Measurements from ENCODE around the gene IRF8. TPM values are rescaled to one million over a fixed set of nuclear protein-coding genes. Genes with fewer than 3 reads are reported as not detected.

IRF8 gene
- total RNA-seq, 1 donor from 2014 or later = 2.0 TPM

- no peak for DNase-seq (ENCODE audit: low spot score, unreplicated experiment)
- peaks cover 2% of the 10 kb centered on the region for H3K36me3 Mint-ChIP-seq (ENCODE audit: insufficient read depth)
- peaks cover 5% of the 10 kb centered on the region for H3K27me3 Mint-ChIP-seq
- peaks cover 5% of the 10 kb centered on the region for H3K4me1 Mint-ChIP-seq (ENCODE audit: low read depth)
- no peaks in the 10 kb centered on the region for H3K9me3 Mint-ChIP-seq (ENCODE audit: low read depth)
- H3K4me3 Mint-ChIP-seq (ENCODE audit: low read depth) = no peak overlapping the region
- H3K27ac Mint-ChIP-seq = no peak overlapping the region
- no peak for TF ChIP-seq CTCF (IDR thresholded peaks at IDR 0.05; ENCODE audit: unreplicated experiment)
These were observed 17.4 kb downstream of the IRF8 start for GRCh38 chr16:85916141-85916890.

GRCh38 chr16:85917012-85917411, 18.1 kb downstream of the IRF8 start:
- TF ChIP-seq CTCF (IDR thresholded peaks at IDR 0.05; ENCODE audit: unreplicated experiment) = peak; percentile 25
- Mint-ChIP-seq H3K4me1 (ENCODE audit: low read depth) (peaks cover 5% of the 10 kb centered on the region), H3K27me3 (peaks cover 3% of the 10 kb centered on the region), H3K4me3 (ENCODE audit: low read depth) (no peak overlapping the region), H3K9me3 (ENCODE audit: low read depth) (no peaks in the 10 kb centered on the region), H3K36me3 (ENCODE audit: insufficient read depth) (peaks cover 2% of the 10 kb centered on the region), H3K27ac (no peak overlapping the region)
- DNase-seq (ENCODE audit: low spot score, unreplicated experiment) = no peak

GRCh38 chr16:85917959-85918358, 19.0 kb downstream of the IRF8 start:
- H3K27me3 Mint-ChIP-seq = no peaks in the 10 kb centered on the region
- no peak for DNase-seq (ENCODE audit: low spot score, unreplicated experiment)
- no peak overlapping the region for H3K27ac Mint-ChIP-seq
- H3K4me1 Mint-ChIP-seq (ENCODE audit: low read depth) = peaks cover 5% of the 10 kb centered on the region
- no peak overlapping the region for H3K4me3 Mint-ChIP-seq (ENCODE audit: low read depth)
- no peak for TF ChIP-seq CTCF (IDR thresholded peaks at IDR 0.05; ENCODE audit: unreplicated experiment)
- peaks cover 2% of the 10 kb centered on the region for H3K36me3 Mint-ChIP-seq (ENCODE audit: insufficient read depth)
- H3K9me3 Mint-ChIP-seq (ENCODE audit: low read depth) = no peaks in the 10 kb centered on the region

GRCh38 chr16:85918436-85918835, 19.5 kb downstream of the IRF8 start:
- Mint-ChIP-seq H3K9me3 (ENCODE audit: low read depth) (no peaks in the 10 kb centered on the region), H3K4me1 (ENCODE audit: low read depth) (peaks cover 5% of the 10 kb centered on the region), H3K27me3 (no peaks in the 10 kb centered on the region), H3K27ac (no peak overlapping the region), H3K36me3 (ENCODE audit: insufficient read depth) (peaks cover 2% of the 10 kb centered on the region), H3K4me3 (ENCODE audit: low read depth) (no peak overlapping the region)
- no peak for DNase-seq (ENCODE audit: low spot score, unreplicated experiment)
- no peak for TF ChIP-seq CTCF (IDR thresholded peaks at IDR 0.05; ENCODE audit: unreplicated experiment)

GRCh38 chr16:85919271-85920267, 20.6 kb downstream of the IRF8 start:
- DNase-seq (ENCODE audit: low spot score, unreplicated experiment) = no peak
- Mint-ChIP-seq H3K27ac (peak overlapping the region; percentile 52), H3K4me3 (ENCODE audit: low read depth) (no peak overlapping the region), H3K4me1 (ENCODE audit: low read depth) (peaks cover 5% of the 10 kb centered on the region), H3K9me3 (ENCODE audit: low read depth) (no peaks in the 10 kb centered on the region), H3K36me3 (ENCODE audit: insufficient read depth) (peaks cover 2% of the 10 kb centered on the region), H3K27me3 (peaks cover 3% of the 10 kb centered on the region)
- TF ChIP-seq CTCF (IDR thresholded peaks at IDR 0.05; ENCODE audit: unreplicated experiment) = no peak
